Activated CD4-positive, alpha-beta T cell treated with anti-CD3 and anti-CD28 coated beads for 36 hours (primary cell): ENCODE measurements around the gene DYNLT5. TPM values are rescaled to one million over a fixed set of nuclear protein-coding genes. Genes with fewer than 3 reads are reported as not detected.
"Not testable (repeated sequence)": the region's sequence is repeated elsewhere in the genome, so short reads cannot be mapped to it uniquely, and the experiment has no call there.

ENCODE experiments used
- ATAC-seq: fragments of 200-7000 bp; cut with Tn5 transposase; one replicate; pipeline ENCODE4 v1.10.0; 2021; ENCODE audit warnings: mild to moderate bottlenecking, moderate library complexity
- CTCF ChIA-PET: fragments of 350-600 bp; sonication (Branson Sonifier 250); formaldehyde crosslinking; loops from one replicate; lab custom pipeline; 2021; ENCODE audit warnings: antibody characterized with exemption; lab: Charles Lee
- POLR2A ChIA-PET: fragments of 350-600 bp; sonication (Branson Sonifier 250); formaldehyde crosslinking; loops from one replicate; lab custom pipeline; 2021; ENCODE audit warnings: antibody characterized with exemption, inconsistent platforms; lab: Charles Lee
- DNase-seq: peaks from one replicate; pipeline ENCODE4 v3.0.0-alpha.2; 2020
- H3K27ac Mint-ChIP-seq: one replicate; pipeline ENCODE4 v1.8.0; 2021; ENCODE audit warnings: mixed read lengths
- H3K27me3 Mint-ChIP-seq: one replicate; pipeline ENCODE4 v1.8.0; 2021; ENCODE audit warnings: mixed read lengths
- H3K36me3 Mint-ChIP-seq: one replicate; pipeline ENCODE4 v1.8.0; 2021; ENCODE audit warnings: low read depth, mixed read lengths
- H3K4me1 Mint-ChIP-seq: one replicate; pipeline ENCODE4 v1.8.0; 2021; ENCODE audit warnings: mixed read lengths
- H3K4me3 Mint-ChIP-seq: one replicate; pipeline ENCODE4 v1.8.0; 2021; ENCODE audit warnings: mild to moderate bottlenecking, moderate library complexity, mixed read lengths
- H3K9me3 Mint-ChIP-seq: one replicate; pipeline ENCODE4 v1.8.0; 2021; ENCODE audit warnings: low read depth, mixed read lengths
- intact Hi-C, 2 experiments: fragments of 100-400 bp; cut with DNase I in 1 of 2; cut with micrococcal nuclease in 1 of 2; formaldehyde crosslinking; loops; one replicate each; pipeline versions ENCODE4 v1.14.2 to v1.15.1; 2022 to 2024; cut with DNase I, micrococcal nuclease
- total RNA-seq, 2 experiments: library from RNA; stranded (reverse); gene quantifications; one replicate each; pipeline ENCODE4 v1.2.3, GENCODE V29; 2021

DYNLT5 gene
- total RNA-seq, 2 experiments from 2014 or later: not detected

- intact Hi-C loops: loop anchor here (2.0 to 5.0 kb wide), 3 partner anchors 15 to 377 kb away; no protein-coding TSS in a partner anchor
- CTCF ChIA-PET, H3K9me3 Mint-ChIP-seq, H3K4me3 Mint-ChIP-seq, H3K27me3 Mint-ChIP-seq, POLR2A ChIA-PET, ATAC-seq, H3K27ac Mint-ChIP-seq, DNase-seq, H3K36me3 Mint-ChIP-seq: not testable (repeated sequence)
- peaks cover 23% of the 10 kb centered on the region for H3K4me1 Mint-ChIP-seq
These were observed 33.5 kb downstream of the DYNLT5 start for GRCh38 chr1:66785800-66786199.

GRCh38 chr1:66787641-66788040 is 35.4 kb downstream of the DYNLT5 start:
- no peaks in the 10 kb centered on the region for H3K36me3 Mint-ChIP-seq
- peaks cover 25% of the 10 kb centered on the region for H3K4me1 Mint-ChIP-seq
- H3K27me3 Mint-ChIP-seq: no peaks in the 10 kb centered on the region
- peaks cover 2% of the 10 kb centered on the region for H3K9me3 Mint-ChIP-seq
- ChIA-PET POLR2A (no interaction called here), CTCF (interaction anchor here (0.6 to 1.7 kb wide), 5 partner anchors 22 to 828 kb away, joined by 3 to 5 read pairs (median 3); no protein-coding TSS in a partner anchor)
- DNase-seq: no peak
- ATAC-seq: no peak
- intact Hi-C loops: loop anchor here (1.0 to 5.0 kb wide), 4 partner anchors 17 to 375 kb away; no protein-coding TSS in a partner anchor
- H3K27ac Mint-ChIP-seq: peak overlapping the region; percentile 49
- H3K4me3 Mint-ChIP-seq: no peak overlapping the region

- CTCF ChIA-PET: interaction anchor here (0.6 to 0.7 kb wide), 3 partner anchors 26 to 829 kb away, joined by 3 to 4 read pairs (median 3); no protein-coding TSS in a partner anchor
- H3K27me3 Mint-ChIP-seq: no peaks in the 10 kb centered on the region
- POLR2A ChIA-PET: interaction anchor here (0.7 kb wide), 1 partner anchor 73 kb away, joined by 3 read pairs; no protein-coding TSS in a partner anchor
- H3K9me3 Mint-ChIP-seq: peaks cover 2% of the 10 kb centered on the region
- H3K27ac Mint-ChIP-seq: peak overlapping the region; percentile 49
- H3K36me3 Mint-ChIP-seq: no peaks in the 10 kb centered on the region
- ATAC-seq (peak; percentile 99), DNase-seq (peak; percentile 81)
- H3K4me1 Mint-ChIP-seq: peaks cover 25% of the 10 kb centered on the region
- intact Hi-C loops: loop anchor here (1.0 to 5.0 kb wide), 3 partner anchors 18 to 374 kb away; no protein-coding TSS in a partner anchor
- H3K4me3 Mint-ChIP-seq: peak overlapping the region; percentile 54
These were observed 36.1 kb downstream of the DYNLT5 start for GRCh38 chr1:66788231-66788939.

GRCh38 chr1:66791621-66792610 is 39.7 kb downstream of the DYNLT5 start:
- no peak overlapping the region for H3K4me3 Mint-ChIP-seq
- no peaks in the 10 kb centered on the region for H3K27me3 Mint-ChIP-seq
- H3K27ac Mint-ChIP-seq: no peak overlapping the region
- DNase-seq (no peak), ATAC-seq (no peak)
- ChIA-PET CTCF (no interaction called here), POLR2A (no interaction called here)
- no peaks in the 10 kb centered on the region for H3K36me3 Mint-ChIP-seq
- intact Hi-C loops: no loop called here
- peaks cover 19% of the 10 kb centered on the region for H3K4me1 Mint-ChIP-seq
- no peaks in the 10 kb centered on the region for H3K9me3 Mint-ChIP-seq

GRCh38 chr1:66795839-66796238 is 43.6 kb downstream of the DYNLT5 start:
- not testable (repeated sequence) for DNase-seq

GRCh38 chr1:66809245-66809644 is 57.0 kb downstream of the DYNLT5 start:
- no peaks in the 10 kb centered on the region for H3K27me3 Mint-ChIP-seq
- DNase-seq (no peak), ATAC-seq (no peak)
- no peaks in the 10 kb centered on the region for H3K9me3 Mint-ChIP-seq
- H3K4me1 Mint-ChIP-seq: no peaks in the 10 kb centered on the region
- no peaks in the 10 kb centered on the region for H3K36me3 Mint-ChIP-seq
- intact Hi-C loops: no loop called here
- H3K27ac Mint-ChIP-seq: no peak overlapping the region
- no peak overlapping the region for H3K4me3 Mint-ChIP-seq
- ChIA-PET POLR2A (no interaction called here), CTCF (no interaction called here)

More at GRCh38 chr1:66795839-66796238, 43.6 kb downstream of the DYNLT5 start:
- ATAC-seq, POLR2A ChIA-PET, H3K4me3 Mint-ChIP-seq, H3K27ac Mint-ChIP-seq, CTCF ChIA-PET, H3K9me3 Mint-ChIP-seq, H3K4me1 Mint-ChIP-seq, H3K27me3 Mint-ChIP-seq, H3K36me3 Mint-ChIP-seq: not testable (repeated sequence)
- intact Hi-C loops: loop anchor here in 1 of 2 experiments (2.0 kb wide), 1 partner anchor 65 kb away; no protein-coding TSS in a partner anchor

GRCh38 chr1:66809736-66810326 is 57.6 kb downstream of the DYNLT5 start:
- POLR2A ChIA-PET: no interaction called here
- intact Hi-C loops: no loop called here
- Mint-ChIP-seq H3K4me1 (no peaks in the 10 kb centered on the region), H3K4me3 (no peak overlapping the region), H3K36me3 (no peaks in the 10 kb centered on the region), H3K27ac (no peak overlapping the region), H3K27me3 (no peaks in the 10 kb centered on the region), H3K9me3 (no peaks in the 10 kb centered on the region)
- DNase-seq (no peak), ATAC-seq (no peak)
- CTCF ChIA-PET: no interaction called here

- H3K4me3 Mint-ChIP-seq: no peak overlapping the region
- DNase-seq (no peak), ATAC-seq (no peak)
- H3K27ac Mint-ChIP-seq: no peak overlapping the region
- CTCF ChIA-PET: no interaction called here
- no peaks in the 10 kb centered on the region for H3K27me3 Mint-ChIP-seq
- H3K4me1 Mint-ChIP-seq: no peaks in the 10 kb centered on the region
- H3K36me3 Mint-ChIP-seq: no peaks in the 10 kb centered on the region
- H3K9me3 Mint-ChIP-seq: no peaks in the 10 kb centered on the region
- intact Hi-C loops: no loop called here
- POLR2A ChIA-PET: no interaction called here
These were observed 72.5 kb downstream of the DYNLT5 start for GRCh38 chr1:66824771-66825170.

Other genes starting within 250 kb of the DYNLT5 start
- under 1 TPM; 0.02 to 0.05 TPM for gene SGIP1, start 218.3 kb upstream of the DYNLT5 start, total RNA-seq
- gene INSL5, start 48.8 kb downstream of the DYNLT5 start, total RNA-seq: not detected
- 1 to 10 TPM in 1 of 2 experiments, under 1 TPM in 1; 0.87 to 3.6 TPM for gene DNAI4, start 172.4 kb downstream of the DYNLT5 start, total RNA-seq
- 10 to 100 TPM; 49.7 to 51.5 TPM for gene MIER1, start 172.5 kb downstream of the DYNLT5 start, total RNA-seq